HG02610 (cell line): Measurements from ENCODE around the gene GPATCH2L.

ENCODE experiments used
- ATAC-seq: cut with Tn5 transposase; IDR thresholded peaks from one replicate; pipeline ENCODE4 v1.9.1; 2021; ENCODE audit warnings: mild to moderate bottlenecking, moderate library complexity; ENCODE audit not compliant: unreplicated experiment

Gene GPATCH2L

GRCh38 chr14:76151398-76152332, at the start of gene GPATCH2L:
GPATCH2L (plus strand) TSS chr14:76151922; CDS start chr14:76154364, 2,442 bp downstream.
- ATAC-seq: peak; percentile 84

- ATAC-seq: no peak
Observed at GRCh38 chr14:76104802-76105355, 46.8 kb upstream of the GPATCH2L start.

DNA sequence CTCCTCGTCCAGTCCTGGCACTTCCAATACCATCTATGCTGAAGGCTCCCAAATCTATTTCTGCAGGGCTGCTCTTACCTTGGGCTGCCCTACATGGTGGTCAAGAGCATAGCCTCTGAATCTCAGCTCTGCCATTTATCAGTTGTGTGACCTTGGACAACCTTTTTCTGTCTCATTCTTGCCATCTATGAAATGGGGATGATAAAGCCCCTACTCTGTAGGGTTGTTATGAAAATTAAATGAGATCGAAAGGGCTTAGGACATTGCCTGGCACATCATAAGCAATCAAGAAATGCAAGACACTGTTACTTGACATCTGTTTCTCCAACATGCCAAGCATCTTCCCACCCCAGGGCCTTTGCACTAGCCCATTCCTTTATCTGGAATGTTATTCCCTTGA, 45.5 kb upstream of the GPATCH2L start:
- ATAC-seq: no peak

DNA sequence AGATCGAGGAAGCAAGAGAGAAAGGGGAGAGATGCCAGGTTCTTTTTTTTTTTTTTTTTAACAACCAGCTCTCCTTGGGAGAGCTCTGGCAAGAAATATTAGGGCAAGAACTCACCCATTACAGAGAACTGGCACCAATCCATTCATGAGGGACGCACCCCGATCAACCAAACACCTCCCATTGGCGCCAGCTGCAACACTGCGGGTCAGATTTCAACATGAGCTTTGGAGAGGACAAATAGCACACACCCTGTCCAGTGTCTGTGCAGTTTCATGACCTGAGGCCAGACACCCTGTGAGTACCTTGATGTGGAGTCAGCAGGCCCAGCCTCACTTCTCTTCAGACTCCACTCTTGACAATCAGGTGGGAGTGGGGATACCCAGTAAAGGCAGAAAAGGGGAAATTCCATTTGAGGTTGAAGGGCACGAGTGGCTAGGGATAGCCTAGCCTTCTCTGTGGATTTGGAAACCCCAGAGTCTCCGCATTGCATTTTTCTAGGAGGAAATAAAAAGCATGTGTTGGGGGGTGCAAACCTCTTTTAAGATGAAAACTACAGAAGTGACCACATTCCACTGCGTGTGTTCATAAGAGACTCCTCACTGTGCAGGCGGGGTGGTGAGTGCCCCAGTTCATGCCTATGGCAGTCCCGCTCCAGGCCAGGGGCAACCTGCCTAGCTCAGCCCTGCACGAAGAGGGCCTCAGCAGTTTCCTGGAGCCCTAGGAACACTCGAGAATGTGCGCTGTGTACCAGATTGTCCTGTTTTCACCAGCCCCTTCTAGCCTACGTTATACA, 42.4 kb upstream of the GPATCH2L start:
- no peak for ATAC-seq

DNA sequence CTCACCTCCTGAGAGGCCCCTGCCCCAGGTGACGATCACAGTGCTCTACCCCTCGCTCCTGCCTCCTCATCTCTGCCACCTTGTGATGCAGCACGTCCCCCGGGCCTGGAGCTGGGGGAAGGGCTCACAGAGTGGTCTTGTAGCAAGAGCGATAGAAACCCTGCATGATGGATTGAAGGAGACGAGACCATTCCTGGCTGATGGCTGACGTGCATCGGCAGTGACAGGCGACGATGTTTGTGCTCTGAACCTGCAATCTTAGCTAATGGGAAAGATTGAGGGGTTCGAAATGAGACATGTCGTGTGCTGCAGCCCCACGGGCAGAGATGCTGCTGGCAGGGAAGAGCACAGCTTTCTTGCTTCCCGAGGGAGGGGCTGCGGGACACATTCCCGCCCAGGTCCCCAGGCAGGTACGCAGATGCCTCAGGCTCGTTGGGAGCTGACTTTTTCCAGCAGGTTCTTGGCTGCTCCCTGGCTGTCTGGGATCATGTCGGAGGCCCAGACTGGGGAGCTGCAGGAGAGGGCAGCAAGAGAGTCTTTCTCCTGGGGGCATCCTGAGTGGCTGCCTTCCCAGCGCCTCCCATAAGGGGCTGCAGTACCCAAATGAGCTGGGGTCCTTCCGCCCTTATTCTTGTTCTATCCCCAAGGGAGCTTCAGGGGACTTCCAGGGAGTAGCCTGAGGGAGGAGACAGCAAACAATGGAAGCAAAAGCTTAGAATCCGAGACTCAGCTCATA, 38.7 kb upstream of the GPATCH2L start:
- no peak for ATAC-seq

GRCh38 chr14:76113691-76114090, 38.0 kb upstream of the GPATCH2L start:
- no peak for ATAC-seq

GRCh38 chr14:76115010-76115422, 36.7 kb upstream of the GPATCH2L start:
- ATAC-seq: no peak

- ATAC-seq: no peak
Observed at GRCh38 chr14:76117789-76118484, 33.8 kb upstream of the GPATCH2L start.

DNA sequence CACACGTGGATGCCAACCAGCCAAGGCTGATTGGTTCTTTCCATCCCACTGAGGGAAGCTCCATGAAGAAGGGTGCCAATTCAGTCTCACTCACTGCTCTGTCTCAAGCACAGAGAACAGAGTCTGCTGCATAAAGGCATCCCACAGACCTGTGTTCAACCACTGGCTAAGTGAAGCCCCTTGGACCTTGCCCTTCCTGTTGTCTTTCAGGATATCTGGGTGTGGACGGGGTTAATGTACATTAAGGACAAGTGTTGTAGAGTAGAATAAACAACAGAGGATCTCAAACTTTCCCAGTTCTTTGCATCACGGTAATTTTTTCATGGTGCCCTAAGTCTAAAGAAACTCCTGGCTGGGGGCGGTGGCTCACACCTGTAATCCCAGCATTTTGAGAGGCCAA, 33.1 kb upstream of the GPATCH2L start:
- ATAC-seq: no peak

GRCh38 chr14:76121089-76121748, 30.5 kb upstream of the GPATCH2L start:
- no peak for ATAC-seq

- no peak for ATAC-seq
Observed at GRCh38 chr14:76123426-76124225, 28.1 kb upstream of the GPATCH2L start.

- no peak for ATAC-seq
Observed at GRCh38 chr14:76125511-76125910, 26.2 kb upstream of the GPATCH2L start.

- ATAC-seq: no peak
Observed at GRCh38 chr14:76126076-76126475, 25.6 kb upstream of the GPATCH2L start.

DNA sequence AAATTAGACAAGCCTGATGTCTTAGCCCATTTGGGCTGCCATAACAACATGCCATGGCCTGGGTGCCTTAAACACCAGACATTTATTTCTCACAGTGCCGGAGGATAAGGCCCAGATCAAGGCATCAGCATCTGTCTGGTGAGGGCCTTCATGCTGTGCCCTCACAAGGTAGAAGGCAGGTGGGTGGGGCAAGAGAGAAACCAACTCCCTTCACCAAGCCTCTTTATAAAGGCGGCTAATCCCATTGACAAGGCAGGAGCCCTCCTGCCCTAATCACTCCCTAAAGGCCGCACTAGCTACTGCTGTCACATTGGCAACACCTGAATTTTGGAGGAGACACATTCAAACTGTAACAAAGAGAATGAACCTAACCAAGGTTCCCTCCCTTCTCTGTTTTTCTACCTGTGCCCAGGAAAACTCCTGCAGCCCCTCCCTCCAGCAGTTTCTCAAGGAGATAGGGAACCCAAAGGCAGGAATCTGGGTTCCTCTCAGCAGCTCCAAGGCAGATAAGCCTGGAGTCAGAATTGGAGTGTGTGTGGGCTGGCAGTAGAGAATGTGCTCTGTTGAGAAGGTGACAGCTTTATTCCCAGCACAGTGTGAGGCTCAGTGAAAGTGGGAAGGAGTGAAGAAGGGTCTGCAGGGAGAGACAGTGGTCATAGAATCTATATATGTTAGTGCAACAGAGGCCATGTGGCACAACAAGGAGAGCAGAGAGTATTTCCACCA, 21.7 kb upstream of the GPATCH2L start:
- ATAC-seq: no peak

GRCh38 chr14:76131071-76131965, 20.4 kb upstream of the GPATCH2L start:
- ATAC-seq: no peak

- ATAC-seq: no peak
Observed at GRCh38 chr14:76133103-76133502, 18.6 kb upstream of the GPATCH2L start.

GRCh38 chr14:76134231-76134630, 17.5 kb upstream of the GPATCH2L start:
- no peak for ATAC-seq
